Spleen (tissue), 7 donors: ENCODE data around the gene TMEM69.

Experiments
- CTCF ChIP-seq, 11 experiments: fragments of 200-600 bp in 7 of 11; fragments of 450-650 bp in 4 of 11; sonication (generic) in 4 of 11; IDR thresholded peaks in 8 of 11; conservative IDR thresholded peaks in 3 of 11; 1 replicate in 7 of 11; 2 replicates in 4 of 11; pipeline versions ENCODE4 v1.4.0 to v1.8.0; 2016 to 2021; ENCODE audit warnings: antibody characterized with exemption in 11 of 11, inconsistent platforms in 4 of 11, mild to moderate bottlenecking in 1 of 11
- POLR2A ChIP-seq, 3 donors: fragments of 450-650 bp; IDR thresholded peaks; one replicate each; pipeline ENCODE4 v1.5.1; 2017; ENCODE audit warnings: antibody characterized with exemption in 3 of 3, mild to moderate bottlenecking in 1 of 3
- POLR2AphosphoS5 ChIP-seq, 3 donors: sonication (generic); formaldehyde crosslinking; IDR thresholded peaks; one replicate each; pipeline ENCODE4 v1.5.1; 2017; ENCODE audit warnings: antibody characterized with exemption in 3 of 3
- donor health status: DM: no; HTN: no; CAD: no; lungs with moderate emphysema.
- donor health status: DM: no; HTN: no; CAD: no.
- donor health status: DM: no; HTN: no; CAD: no.

- TF ChIP-seq CTCF (IDR thresholded peaks at IDR 0.05 in 8 of 11, conservative IDR thresholded peaks at IDR 0.05 in 3 of 11) (no peak), POLR2A (IDR thresholded peaks at IDR 0.05) (no peak), POLR2AphosphoS5 (IDR thresholded peaks at IDR 0.05) (no peak)
These were observed 43.3 kb upstream of the TMEM69 start for GRCh38 chr1:45644661-45645060.
